Daoy (cell line): ENCODE data around the gene GPD1. TPM values are rescaled to one million over a fixed set of nuclear protein-coding genes. Genes with fewer than 3 reads are reported as not detected.
"Not testable (repeated sequence)": the region's sequence is repeated elsewhere in the genome, so short reads cannot be mapped to it uniquely, and the experiment has no call there.

Source experiments
- DNase-seq: peaks from one replicate; pipeline ENCODE4 v3.0.0-alpha.2; 2015; ENCODE audit warnings: low read depth
- total RNA-seq: library from RNA; depleted of rRNA; stranded (reverse); fragments of >200 nt; shearing (Covaris generic); gene quantifications from 2 replicates; pipeline ENCODE4 v1.2.3, GENCODE V29; 2014

GPD1 gene
- total RNA-seq, 1 experiment from 2014 or later = 0.29 TPM

GRCh38 chr12:50073712-50074111, 30.1 kb upstream of the GPD1 start:
- no peak for DNase-seq

DNA sequence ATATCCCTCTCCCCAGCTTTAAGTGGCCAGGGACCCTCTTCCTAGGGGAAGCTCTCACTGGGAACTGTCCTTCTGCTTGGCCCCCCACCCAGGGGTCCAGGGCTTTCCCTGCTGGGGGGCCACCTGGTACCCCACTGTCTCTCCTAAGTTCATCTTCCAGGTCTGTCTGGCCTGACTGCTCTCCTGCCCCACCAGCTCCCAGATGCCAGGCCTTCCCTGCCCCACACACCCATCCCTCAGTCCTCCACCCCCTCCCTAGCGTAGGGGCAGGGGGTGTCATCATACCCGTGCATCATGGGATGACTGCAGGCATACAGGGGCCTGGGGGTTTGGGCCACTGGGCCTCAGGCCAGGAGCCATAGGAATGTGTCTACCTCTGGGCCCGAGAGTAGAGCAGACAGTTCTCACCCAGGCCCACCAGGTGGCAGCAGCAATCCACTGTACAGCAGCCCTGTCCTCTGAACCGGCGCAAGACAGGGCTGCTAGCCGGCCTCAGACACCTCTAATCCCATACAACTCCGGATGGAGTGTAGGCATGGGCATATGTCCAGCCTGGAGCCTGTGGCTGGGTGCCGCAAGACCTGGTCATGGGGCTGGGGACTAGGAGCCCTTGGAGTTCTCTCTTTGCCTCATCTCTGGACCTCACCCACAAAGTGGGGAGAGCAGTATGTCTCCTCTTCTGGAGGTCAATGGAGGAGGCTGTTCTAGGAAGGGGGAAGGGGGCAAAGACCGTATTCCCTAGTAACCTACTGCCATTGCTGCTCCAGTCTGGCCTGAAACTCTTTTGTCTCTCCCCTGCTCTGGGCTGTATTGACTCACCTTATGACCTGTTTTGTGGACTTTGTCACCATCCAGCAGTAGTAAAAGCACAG, 28.6 kb upstream of the GPD1 start:
- DNase-seq = peak; percentile 85

- DNase-seq = no peak
Observed at GRCh38 chr12:50075808-50076170, 28.0 kb upstream of the GPD1 start.

DNA sequence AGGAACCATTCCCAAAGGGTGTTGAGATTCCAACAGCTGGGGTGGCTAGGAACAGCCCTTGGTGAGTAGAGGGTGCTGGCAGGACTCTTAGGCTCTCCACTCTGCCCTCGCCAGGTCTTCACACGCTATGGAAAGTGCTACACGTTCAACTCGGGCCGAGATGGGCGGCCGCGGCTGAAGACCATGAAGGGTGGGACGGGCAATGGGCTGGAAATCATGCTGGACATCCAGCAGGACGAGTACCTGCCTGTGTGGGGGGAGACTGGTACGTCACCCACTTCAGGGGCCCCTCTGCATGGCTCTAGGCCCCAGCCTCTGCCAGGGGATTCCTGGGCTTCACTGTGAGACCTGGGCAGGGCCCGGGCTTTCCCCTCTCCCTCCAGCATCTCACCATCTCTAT, 26.7 kb upstream of the GPD1 start:
- DNase-seq = no peak

- no peak for DNase-seq
Observed at GRCh38 chr12:50078281-50078680, 25.5 kb upstream of the GPD1 start.

DNA sequence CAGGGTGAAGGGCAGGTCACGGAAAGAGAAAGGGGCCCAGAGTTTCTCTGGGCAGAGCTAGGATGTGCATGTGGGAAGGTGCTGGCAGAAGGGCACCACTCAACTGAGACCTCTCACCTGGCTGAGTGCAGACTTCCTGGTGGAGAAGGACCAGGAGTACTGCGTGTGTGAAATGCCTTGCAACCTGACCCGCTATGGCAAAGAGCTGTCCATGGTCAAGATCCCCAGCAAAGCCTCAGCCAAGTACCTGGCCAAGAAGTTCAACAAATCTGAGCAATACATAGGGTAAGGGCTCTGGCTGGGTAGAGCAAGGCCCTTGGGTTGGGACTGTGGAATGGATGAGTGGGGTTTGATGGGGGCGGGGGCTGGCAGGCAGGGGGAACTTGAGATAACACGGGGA, 24.0 kb upstream of the GPD1 start:
- no peak for DNase-seq

- DNase-seq = no peak
Observed at GRCh38 chr12:50081096-50081808, 22.6 kb upstream of the GPD1 start.

GRCh38 chr12:50082644-50083043, 21.2 kb upstream of the GPD1 start:
- DNase-seq = no peak

DNA sequence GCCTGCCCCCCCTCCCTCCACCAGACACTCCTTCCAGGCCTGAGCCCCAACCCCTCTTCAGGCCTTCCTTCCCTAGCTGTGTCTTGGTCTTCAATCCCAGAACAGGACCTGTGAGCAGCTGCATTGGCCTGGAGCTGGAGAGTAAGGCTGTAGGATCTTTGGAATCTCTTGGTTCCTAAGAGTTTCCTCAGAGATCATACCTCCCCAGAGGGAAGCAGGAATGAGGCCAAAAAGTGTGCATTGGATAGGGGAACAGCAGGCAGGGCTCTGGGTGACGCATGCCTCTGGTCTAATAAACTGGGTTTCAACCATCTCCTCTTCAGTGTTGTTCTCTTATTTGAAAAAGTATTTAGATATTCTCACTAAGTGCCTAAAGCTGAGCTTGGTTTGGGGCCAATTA, 20.5 kb upstream of the GPD1 start:
- no peak for DNase-seq

DNA sequence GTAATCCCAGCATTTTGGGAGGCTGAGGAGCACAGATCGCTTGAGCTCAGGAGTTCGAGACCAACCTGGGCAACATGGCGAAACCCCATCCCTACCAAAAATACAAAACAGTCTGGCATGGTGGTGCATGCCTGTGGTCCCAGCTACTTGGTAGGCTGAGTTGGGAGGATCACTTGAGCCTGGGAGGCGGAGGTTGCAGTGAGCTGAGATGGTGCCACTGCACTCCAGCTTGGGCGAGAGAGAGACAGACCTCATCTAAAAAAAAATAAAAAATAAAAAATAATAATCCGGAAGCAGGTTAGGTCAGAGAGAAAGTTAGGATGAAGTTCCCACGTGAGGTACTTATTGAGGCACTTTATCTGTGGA, 19.4 kb upstream of the GPD1 start:
- not testable (repeated sequence) for DNase-seq

GRCh38 chr12:50084775-50085614, 18.8 kb upstream of the GPD1 start, which contains the start of gene SMARCD1:
SMARCD1 (plus strand) TSS chr12:50085342; CDS start chr12:50085370, 28 bp downstream.
- DNase-seq = peak; percentile 97

DNA sequence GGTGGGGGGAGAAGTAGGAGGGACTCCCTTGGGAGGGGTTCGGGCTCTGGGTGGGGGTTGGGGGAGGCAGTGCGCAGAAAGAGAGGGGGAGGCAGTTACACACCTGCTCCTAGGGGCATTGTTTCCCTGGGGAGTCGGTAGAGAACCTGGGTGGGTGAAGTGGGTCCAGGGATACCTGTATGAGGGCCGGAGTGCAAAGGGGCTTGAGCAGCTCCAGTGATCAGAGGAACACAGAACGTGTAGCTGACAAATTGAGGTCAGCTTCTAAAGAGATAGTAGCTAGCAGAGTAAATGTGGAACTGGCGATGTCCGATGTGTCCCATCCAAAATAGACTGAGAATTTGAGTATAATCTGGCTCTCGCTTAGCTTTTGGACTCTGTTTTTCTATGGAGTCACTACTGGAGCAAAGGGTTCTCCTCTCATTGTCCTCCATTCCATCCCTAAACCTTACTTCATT, 18.2 kb upstream of the GPD1 start:
- DNase-seq = no peak

GRCh38 chr12:50086148-50086547, 17.7 kb upstream of the GPD1 start:
- DNase-seq = no peak

DNA sequence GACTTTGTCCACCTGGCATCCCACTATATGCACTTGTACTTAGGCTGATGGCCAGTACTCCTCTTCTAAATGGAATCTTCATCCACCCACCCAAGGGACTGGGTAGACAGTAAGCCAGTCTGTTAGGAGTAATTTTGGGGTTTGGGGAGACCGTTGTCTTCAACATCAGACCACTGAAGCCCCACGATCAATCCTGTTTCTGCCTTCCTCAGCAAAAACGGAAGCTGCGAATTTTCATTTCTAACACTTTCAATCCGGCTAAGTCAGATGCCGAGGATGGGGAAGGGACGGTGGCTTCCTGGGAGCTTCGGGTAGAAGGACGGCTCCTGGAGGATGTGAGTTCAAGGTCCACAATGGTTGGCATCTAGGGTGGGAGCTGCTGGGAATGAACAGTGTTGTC, 16.7 kb upstream of the GPD1 start:
- no peak for DNase-seq

DNA sequence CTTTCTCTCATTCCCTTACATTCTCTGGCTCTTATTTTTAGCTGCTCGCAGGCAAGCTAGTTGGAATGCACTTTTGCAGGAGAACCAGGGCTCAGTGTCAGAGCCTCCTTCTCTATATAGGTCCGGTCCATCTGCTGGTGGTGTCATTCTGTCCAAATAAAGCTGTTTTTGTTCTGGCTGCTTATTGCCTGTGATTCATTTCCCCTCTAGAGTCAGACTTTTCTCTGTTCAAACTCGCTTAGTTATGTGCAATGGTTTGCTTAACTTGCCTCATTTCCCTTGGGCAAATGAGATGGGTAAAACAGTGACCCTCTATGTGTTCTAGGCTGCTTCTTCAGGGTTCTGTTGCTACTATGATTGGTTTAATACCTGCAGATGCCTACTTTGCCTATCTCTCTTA, 15.8 kb upstream of the GPD1 start:
- peak; percentile 57 for DNase-seq

DNA sequence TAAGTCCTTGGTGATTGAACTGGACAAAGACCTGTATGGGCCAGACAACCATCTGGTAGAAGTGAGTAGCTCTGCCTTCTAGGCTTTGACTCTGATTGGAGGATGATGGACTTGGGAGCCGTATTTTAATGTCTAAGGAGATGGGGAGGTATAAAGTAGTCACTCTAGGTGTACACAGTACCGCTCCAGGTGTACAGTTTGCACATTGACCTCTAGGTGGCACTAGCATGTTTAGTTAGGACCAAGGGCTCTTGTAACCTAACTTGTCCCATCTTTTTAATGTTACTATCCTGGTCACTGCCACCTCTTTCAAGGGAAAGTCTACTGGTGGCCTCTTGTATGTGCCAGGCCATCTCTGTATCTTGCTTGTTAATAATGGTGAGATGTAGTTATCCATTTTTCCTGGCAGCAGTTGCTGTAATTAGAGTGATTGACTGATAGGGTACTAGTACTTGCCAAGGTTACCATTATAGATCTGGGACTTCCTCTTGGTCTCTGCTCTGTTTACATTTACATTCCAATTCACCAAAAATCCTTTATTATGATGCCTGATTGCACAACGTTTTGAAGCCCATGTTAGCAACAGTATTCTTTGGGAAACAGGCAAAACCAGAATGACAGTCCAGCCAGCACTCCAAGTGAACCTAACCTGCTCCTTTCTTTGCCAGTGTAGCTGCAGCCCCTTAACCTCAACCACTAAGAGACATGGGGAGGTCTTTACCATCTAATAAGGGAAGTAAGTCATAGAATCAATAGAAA, 15.1 kb upstream of the GPD1 start:
- peak; percentile 42 for DNase-seq

GRCh38 chr12:50089730-50090129, 14.1 kb upstream of the GPD1 start:
- DNase-seq = no peak

GRCh38 chr12:50090391-50090790, 13.4 kb upstream of the GPD1 start:
- no peak for DNase-seq

DNA sequence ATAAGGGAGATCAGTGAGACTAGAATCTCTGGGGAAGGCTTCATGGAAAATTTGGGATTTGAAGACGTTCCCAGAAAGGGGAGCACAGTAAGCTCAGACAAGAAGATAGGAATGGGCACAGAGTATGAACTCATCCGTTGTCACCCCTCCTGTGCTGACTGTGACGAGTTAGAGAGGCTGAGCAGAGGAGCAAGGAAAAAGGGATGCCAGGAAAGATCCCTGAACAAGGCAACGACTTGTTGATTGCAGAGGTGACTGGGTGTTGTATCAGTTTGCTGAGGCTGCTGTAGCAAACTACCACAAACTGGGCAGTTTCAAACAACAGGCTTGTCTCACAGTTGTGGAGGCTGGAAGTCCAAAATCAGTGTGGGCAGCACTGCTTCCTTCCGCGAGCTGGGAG, 5.9 kb upstream of the GPD1 start:
- DNase-seq = no peak

DNA sequence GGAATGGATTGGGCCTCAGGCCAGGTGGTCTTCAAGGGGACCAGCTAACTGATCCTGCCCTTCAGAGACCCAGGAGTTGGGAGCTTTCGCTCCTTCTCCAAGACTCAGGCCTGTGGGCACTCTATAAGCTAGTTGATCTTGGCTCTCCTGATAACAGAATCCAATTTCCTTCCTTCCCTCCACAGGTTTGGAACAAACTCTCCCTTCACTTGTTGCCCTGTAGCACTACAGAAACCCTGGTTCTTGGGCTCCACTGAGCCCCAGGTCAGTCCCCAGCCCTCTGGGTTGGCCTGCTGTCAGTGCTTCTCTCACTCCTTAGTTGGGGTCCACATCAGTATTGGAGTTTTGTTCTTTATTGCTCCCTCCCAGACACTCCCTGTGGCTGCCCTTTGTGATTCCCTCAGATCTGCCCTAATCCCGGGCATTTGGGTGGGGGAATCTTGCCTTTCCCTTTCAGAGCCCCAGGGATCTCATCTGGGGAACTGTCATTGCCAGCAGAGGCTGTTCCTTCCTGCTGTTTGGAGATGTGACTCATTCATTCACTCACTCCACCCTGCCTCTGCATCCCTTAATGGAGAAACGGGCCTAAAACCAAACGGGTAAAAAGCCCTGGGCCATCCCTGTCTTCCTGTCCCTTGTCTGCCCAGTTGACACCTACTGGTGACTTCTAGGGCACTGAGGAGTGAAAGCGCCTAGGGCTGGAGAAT, 4.4 kb upstream of the GPD1 start:
- no peak for DNase-seq

DNA sequence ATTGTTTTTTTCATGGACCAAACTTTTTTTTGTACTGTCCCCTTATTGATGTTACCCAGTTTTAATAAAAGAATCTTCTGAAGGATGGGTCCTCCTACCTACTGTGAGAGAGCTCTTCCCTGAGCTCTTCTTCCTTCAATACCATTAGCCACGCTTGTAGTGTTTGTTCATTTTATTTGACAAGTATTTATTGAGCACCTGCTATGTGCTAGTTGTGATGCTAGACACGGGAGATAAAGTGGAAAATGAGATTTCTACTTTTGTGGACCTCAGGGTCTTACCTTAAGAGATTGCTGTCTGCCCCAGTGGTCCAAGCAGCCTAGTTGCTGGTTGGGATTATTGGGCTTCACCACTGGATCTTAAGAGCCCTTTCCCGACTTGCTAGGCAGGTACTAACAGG, 3.2 kb upstream of the GPD1 start:
- no peak for DNase-seq
